ENCODE results near the gene DNHD1. TPM values are rescaled to one million over a fixed set of nuclear protein-coding genes. Genes with fewer than 3 reads are reported as not detected.

DNHD1 gene
- total and polyA plus RNA-seq, 2 of the 13 experiments (the other 11 are each of a cell fraction or from before 2014, with no cell fraction given) = 2.7 to 9.3 TPM

DNA sequence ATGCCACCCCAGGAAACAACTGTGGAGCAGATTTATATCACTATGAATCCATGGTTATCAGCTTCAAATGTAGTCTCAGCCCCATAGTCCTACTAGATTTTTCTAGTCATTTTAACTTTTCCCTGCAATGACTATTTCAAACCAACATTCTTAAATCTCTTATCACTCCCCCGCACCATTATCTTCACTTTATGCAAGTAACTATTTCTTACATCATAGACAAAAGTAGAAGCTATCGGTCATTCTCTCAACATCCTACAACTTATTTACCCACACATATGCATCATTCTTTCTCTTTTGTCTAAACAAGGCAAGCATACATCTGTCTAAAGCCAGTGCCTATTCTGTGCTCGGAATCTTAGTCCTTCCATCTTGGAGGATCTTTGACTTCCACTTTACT lies 11.4 kb upstream of the DNHD1 start:
- CTCF ChIA-PET (ENCODE audit: low intra/inter-chr PET ratio, low total read pairs) = no interaction called here
- Histone ChIP-seq H3K36me3 (replicated peaks in 1 of 2; ENCODE audit: control insufficient read depth in 1 of 2, insufficient read depth in 2 of 2, low read length in 2 of 2) (peaks cover 2 to 27% of the 10 kb centered on the region in 2 experiments; a peak in 4 of 5 replicates), H3K9me3 (ENCODE audit: low read length) (no peaks in the 10 kb centered on the region), H4K20me1 (ENCODE audit: insufficient read depth, low read length) (no peaks in the 10 kb centered on the region; the same call in 1 of the 2 replicates), H3K4me2 (ENCODE audit: low read depth, low read length) (no peak overlapping the region), H3K79me2 (ENCODE audit: insufficient read depth, low read length) (peaks cover 27% of the 10 kb centered on the region), H2AFZ (ENCODE audit: low read length) (no peak overlapping the region), H3K27me3 (ENCODE audit: control insufficient read depth in 1 of 2, insufficient read depth in 2 of 2, low read length in 2 of 2) (no peaks in the 10 kb centered on the region; a peak in 1 of 5 replicates), H3K27ac (ENCODE audit: extremely low read length, insufficient read depth, low read length) (no peak overlapping the region), H3K4me3 (replicated peaks in 1 of 3; ENCODE audit: insufficient read depth in 1 of 3, low read depth in 2 of 3, low read length in 3 of 3) (no peak overlapping the region), H3K9ac (ENCODE audit: insufficient read depth, low read depth, low read length) (no peak overlapping the region), H3K4me1 (ENCODE audit: insufficient read depth, low read length) (peaks cover 74% of the 10 kb centered on the region)
- FAIRE-seq (no peak), ATAC-seq (no peak), DNase-seq (ENCODE audit: low spot score) (no peak)
- intact Hi-C loops (cut with micrococcal nuclease; ENCODE audit: unreplicated experiment) (loop anchor here (10.0 kb wide), 1 partner anchor 251 kb away; the partner anchor contains the start of genes CNGA4 and FHIP1B), in situ Hi-C loops (cut with HindIII; ENCODE audit: extremely low pct_ligation_motif_present, low pct_unique_long_range_greater_than_20kb) (loop anchor here (10.0 kb wide), 1 partner anchor 119 kb away; the partner anchor contains the start of genes ILK and RRP8)
- POLR2A ChIA-PET = interaction anchor here (1.7 to 2.4 kb wide), 3 partner anchors 9 to 198 kb away, joined by 4 to 7 read pairs (median 4); partner anchors contain the start of genes APBB1 and MRPL17
- no TSS peak for BruUV-seq (replicated peaks)
- TF ChIP-seq ZIK1 (CRISPR knock-in tag; IDR thresholded peaks at IDR 0.05; ENCODE audit: borderline replicate concordance, low read depth) (no peak), ZNF562 (CRISPR knock-in tag; IDR thresholded peaks at IDR 0.05; ENCODE audit: borderline replicate concordance) (no peak), THYN1 (CRISPR knock-in tag; IDR thresholded peaks at IDR 0.05; ENCODE audit: borderline replicate concordance, low read depth) (no peak), ZNF207 (IDR thresholded peaks at IDR 0.05; ENCODE audit: borderline replicate concordance) (no peak), STAG1 (CRISPR knock-in tag; IDR thresholded peaks at IDR 0.05) (no peak), ARHGAP35 (CRISPR knock-in tag; IDR thresholded peaks at IDR 0.05; ENCODE audit: borderline replicate concordance) (no peak), ZNF180 (CRISPR knock-in tag; IDR thresholded peaks at IDR 0.05; ENCODE audit: borderline replicate concordance, low read depth) (no peak), ZNF713 (CRISPR knock-in tag; IDR thresholded peaks at IDR 0.05) (no peak), DRAP1 (CRISPR knock-in tag; IDR thresholded peaks at IDR 0.05) (no peak), ZNF331 (CRISPR knock-in tag; IDR thresholded peaks at IDR 0.05) (no peak), HNRNPL (IDR thresholded peaks at IDR 0.05; ENCODE audit: low read depth, low read length) (no peak), ZNF75D (CRISPR knock-in tag; IDR thresholded peaks at IDR 0.05; ENCODE audit: borderline replicate concordance) (no peak), FOXP1 (IDR thresholded peaks at IDR 0.05) (no peak), FOXP1 (CRISPR knock-in tag; IDR thresholded peaks at IDR 0.05) (no peak), ZBED4 (CRISPR knock-in tag; IDR thresholded peaks at IDR 0.05; ENCODE audit: borderline replicate concordance) (no peak)
- TF ChIP-seq, protein P1, sequence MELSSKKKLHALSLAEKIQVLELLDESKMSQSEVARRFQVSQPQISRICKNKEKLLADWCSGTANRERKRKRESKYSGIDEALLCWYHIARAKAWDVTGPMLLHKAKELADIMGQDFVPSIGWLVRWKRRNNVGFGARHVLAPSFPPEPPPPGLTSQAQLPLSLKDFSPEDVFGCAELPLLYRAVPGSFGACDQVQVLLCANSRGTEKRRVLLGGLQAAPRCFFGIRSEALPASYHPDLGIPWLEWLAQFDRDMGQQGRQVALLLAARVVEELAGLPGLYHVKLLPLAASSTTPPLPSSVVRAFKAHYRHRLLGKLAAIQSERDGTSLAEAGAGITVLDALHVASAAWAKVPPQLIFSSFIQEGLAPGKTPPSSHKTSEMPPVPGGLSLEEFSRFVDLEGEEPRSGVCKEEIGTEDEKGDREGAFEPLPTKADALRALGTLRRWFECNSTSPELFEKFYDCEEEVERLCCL (CRISPR knock-in tag; IDR thresholded peaks at IDR 0.05; ENCODE audit: borderline replicate concordance) = no peak
- WGBS (ENCODE audit: low lambda C conversion rate) = 97% methylated on average over 3 of the region's 3 CpGs

Data from HepG2 (cell line).